ENCODE data around the gene FBXO10.

- TF ChIP-seq CTCF (IDR thresholded peaks at IDR 0.05) = no peak
- no peak for TF ChIP-seq POLR2A (IDR thresholded peaks at IDR 0.05)
- TF ChIP-seq EP300 (IDR thresholded peaks at IDR 0.05) = no peak
Measured at GRCh38 chr9:37575001-37575400, 1.2 kb downstream of the FBXO10 start.
